ENCODE data around the gene SLC25A42. TPM values are rescaled to one million over a fixed set of nuclear protein-coding genes. Genes with fewer than 3 reads are reported as not detected.

The SLC25A42 gene
- total RNA-seq, 4 donors from 2014 or later = 4.6 to 13.9 (median 7.4) TPM

DNA sequence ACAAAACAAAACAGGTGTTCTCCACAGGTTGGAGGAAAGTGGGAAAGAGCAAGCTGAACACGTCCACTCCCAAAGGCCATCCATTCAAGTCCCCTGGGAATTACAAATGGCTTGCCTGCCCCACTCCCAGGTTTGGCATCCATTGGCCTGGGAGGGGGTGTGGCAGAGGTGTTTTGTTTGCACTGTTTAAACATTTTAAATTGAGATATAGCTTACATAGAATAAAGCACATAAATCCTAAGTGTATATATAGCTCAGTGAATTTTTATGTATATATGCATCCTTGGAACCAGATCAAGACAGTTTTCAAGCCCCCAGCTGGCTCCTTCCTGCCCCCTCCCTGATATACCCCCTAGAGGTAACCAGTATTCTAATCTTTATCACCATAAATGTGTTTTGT, 12.7 kb downstream of the SLC25A42 start:
- no peak for TF ChIP-seq POLR2A (IDR thresholded peaks at IDR 0.05)
- TF ChIP-seq, protein P1, sequence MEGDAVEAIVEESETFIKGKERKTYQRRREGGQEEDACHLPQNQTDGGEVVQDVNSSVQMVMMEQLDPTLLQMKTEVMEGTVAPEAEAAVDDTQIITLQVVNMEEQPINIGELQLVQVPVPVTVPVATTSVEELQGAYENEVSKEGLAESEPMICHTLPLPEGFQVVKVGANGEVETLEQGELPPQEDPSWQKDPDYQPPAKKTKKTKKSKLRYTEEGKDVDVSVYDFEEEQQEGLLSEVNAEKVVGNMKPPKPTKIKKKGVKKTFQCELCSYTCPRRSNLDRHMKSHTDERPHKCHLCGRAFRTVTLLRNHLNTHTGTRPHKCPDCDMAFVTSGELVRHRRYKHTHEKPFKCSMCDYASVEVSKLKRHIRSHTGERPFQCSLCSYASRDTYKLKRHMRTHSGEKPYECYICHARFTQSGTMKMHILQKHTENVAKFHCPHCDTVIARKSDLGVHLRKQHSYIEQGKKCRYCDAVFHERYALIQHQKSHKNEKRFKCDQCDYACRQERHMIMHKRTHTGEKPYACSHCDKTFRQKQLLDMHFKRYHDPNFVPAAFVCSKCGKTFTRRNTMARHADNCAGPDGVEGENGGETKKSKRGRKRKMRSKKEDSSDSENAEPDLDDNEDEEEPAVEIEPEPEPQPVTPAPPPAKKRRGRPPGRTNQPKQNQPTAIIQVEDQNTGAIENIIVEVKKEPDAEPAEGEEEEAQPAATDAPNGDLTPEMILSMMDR (IDR thresholded peaks at IDR 0.05) = no peak
- intact Hi-C loops (cut with DNase I; ENCODE audit: low total_unique reads) = no loop called here

DNA sequence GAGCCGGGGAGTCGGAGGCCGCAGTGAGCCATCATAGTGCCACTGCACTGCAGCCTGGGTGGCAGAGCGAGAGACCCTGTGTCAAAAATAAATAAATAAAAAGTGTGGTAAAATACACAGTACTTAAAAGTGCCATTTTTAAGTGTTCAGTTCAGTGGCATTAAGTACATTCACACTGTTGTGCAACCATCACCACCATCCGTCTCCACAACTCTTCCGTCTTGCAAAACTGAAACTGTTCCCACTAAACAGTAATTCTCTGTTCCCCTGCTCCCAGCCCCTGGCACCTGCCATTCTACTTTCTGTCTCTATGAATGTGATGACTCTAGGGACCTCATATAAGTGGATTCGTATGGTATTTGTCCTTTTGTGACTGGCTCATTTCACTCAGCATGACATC, 13.3 kb downstream of the SLC25A42 start:
- H3K4me3 ChIP-seq (ENCODE audit: low read depth, poor library complexity, severe bottlenecking) = no peak overlapping the region
- DNase-seq (ENCODE audit: low spot score in 2 of 2) = no peak
- intact Hi-C loops (cut with DNase I; ENCODE audit: low total_unique reads) = no loop called here
- WGBS, 2 donors = 92 to 96% methylated on average over 7 of the region's 7 CpGs
- TF ChIP-seq, protein P1 (IDR thresholded peaks at IDR 0.05) = no peak
- no peak for TF ChIP-seq POLR2A (IDR thresholded peaks at IDR 0.05)

More for the DNA sequence above, 12.7 kb downstream of the SLC25A42 start:
- 67 to 86% methylated on average over 1 of the region's 1 CpG for WGBS, 2 donors
- no peak overlapping the region for H3K4me3 ChIP-seq (ENCODE audit: low read depth, poor library complexity, severe bottlenecking)
- DNase-seq (ENCODE audit: low spot score in 2 of 2) = no peak

DNA sequence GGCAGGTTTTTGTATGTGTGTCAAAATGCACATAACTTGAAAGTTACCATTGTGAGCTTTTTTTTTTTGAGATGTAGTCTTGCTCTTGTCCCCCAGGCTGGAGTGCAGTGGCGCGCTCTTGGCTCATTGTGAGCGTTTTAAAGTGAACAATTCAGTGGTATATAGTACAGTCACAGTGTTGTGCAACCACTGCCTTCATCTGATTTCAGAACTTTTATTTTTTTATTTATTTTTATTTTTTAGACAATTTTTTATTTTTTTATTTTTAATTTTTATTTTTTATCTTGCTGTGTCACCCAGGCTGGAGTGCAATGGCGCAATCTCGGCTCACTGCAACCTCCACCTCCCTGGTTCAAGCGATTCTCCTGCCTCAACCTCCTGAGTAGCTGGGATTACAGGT, 15.0 kb downstream of the SLC25A42 start:
- TF ChIP-seq, protein P1 (IDR thresholded peaks at IDR 0.05) = no peak
- TF ChIP-seq POLR2A (IDR thresholded peaks at IDR 0.05) = no peak
- no peak for DNase-seq (ENCODE audit: low spot score in 2 of 2)
- WGBS, 2 donors = 93 to 96% methylated on average over 6 of the region's 6 CpGs
- no peak overlapping the region for H3K4me3 ChIP-seq (ENCODE audit: low read depth, poor library complexity, severe bottlenecking)
- intact Hi-C loops (cut with DNase I; ENCODE audit: low total_unique reads) = no loop called here

DNA sequence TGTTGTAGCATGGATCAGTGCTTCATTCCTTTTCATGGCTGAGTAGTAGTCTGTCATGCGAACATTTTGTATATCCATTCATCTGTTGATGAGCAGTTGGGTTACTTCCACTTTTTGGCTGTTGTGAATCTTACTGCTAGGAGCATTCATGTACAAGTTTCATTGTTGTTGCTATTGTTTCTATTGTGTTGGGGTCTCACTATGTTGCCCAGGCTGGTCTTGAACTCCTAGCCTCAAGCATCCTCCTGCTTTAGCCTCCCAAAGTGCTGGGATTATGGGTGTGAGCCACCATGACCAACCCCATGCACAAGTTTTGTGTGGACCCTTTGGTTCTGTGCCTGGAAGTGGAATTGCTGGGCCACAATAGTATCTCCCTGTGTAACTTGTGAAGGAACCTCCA, 15.8 kb downstream of the SLC25A42 start:
- no peak for TF ChIP-seq POLR2A (IDR thresholded peaks at IDR 0.05)
- TF ChIP-seq, protein P1 (IDR thresholded peaks at IDR 0.05) = no peak
- DNase-seq (ENCODE audit: low spot score in 2 of 2) = no peak
- intact Hi-C loops (cut with DNase I; ENCODE audit: low total_unique reads) = no loop called here
- 95 to 96% methylated on average over 1 of the region's 1 CpG for WGBS, 2 donors
- H3K4me3 ChIP-seq (ENCODE audit: low read depth, poor library complexity, severe bottlenecking) = no peak overlapping the region

DNA sequence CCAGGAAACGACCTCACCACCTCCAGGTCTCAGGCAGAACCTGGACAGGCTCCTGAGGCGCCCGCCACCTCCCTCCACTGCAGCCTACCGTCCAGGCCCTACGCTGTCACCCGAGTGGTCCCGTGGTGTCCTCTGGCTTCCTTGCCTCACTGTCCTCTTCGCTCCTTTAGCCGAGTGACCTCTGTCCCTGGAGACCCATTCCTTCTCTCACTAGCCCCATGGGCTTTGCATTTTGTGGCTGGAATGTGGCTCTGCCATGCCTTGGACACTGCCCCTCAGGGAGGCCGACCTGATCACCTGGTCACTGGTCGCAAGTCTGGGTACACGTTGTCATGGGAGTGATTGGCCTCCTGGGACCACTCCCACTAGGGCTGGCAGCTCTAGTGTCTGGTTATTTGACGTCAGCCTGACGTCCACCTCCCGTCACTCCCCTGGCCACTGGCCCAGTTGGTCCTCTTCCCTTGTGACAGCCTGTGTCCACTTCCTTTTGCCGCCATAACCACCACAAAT, 17.9 kb downstream of the SLC25A42 start:
- WGBS, 2 donors = 73 to 79% methylated on average over 16 of the region's 16 CpGs
- TF ChIP-seq, protein P1 (IDR thresholded peaks at IDR 0.05) = no peak
- TF ChIP-seq POLR2A (IDR thresholded peaks at IDR 0.05) = no peak
- intact Hi-C loops (cut with DNase I; ENCODE audit: low total_unique reads) = no loop called here
- no peak for DNase-seq (ENCODE audit: low spot score in 2 of 2)
- no peak overlapping the region for H3K4me3 ChIP-seq (ENCODE audit: low read depth, poor library complexity, severe bottlenecking)
